Measurements from ENCODE around the gene DMRT1.

GRCh38 chr9:806285-807156 is 35.0 kb upstream of the DMRT1 start:
- TF ChIP-seq CTCF (IDR thresholded peaks at IDR 0.05) (peak; percentile 48 to 61 (median 52)), POLR2A (IDR thresholded peaks at IDR 0.05) (no peak)

Data from uterus (tissue), 2 donors.